ENCODE measurements around the gene IKZF2.

The IKZF2 gene

DNA sequence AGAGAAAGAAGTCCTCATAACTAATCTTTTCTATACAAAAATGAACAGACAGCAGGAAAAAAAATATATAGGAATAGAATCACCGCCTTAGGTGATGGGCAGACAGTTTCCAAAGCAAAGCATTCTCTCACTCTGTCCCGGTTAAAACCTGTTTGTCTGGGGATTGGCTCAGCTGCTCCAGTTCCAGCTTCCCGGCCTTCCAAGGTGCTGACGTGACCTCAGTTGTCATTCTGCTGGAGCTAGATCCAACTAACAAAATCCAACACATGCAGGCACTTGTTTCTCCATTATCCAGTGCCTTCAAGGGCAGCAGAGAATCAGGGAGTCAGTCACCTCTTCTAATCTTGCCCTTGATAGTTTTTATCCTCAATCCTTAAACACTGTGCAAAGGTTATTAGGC is 52.8 kb downstream of the IKZF2 start:
- DNase-seq: no peak

GRCh38 chr2:213091765-213092164 is 59.6 kb downstream of the IKZF2 start:
- no peak for DNase-seq

DNA sequence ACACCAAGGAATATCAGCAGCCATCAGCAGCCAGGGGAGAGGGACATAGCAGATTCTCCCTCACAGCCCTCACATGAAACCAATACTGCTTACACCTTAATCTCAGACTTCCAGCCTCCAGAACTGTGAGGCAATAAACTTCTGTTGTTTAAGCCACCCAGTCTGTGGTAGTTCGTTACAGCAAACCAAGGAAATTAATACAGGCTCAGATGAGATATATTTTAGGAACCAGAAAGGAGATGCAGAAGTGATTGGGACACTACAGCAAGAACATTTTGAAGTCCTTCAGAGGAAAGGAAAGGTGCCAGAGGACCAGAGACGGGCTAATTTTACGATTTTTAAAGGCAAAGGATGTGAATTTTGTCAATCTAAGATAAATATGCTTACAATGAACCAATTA is 60.6 kb downstream of the IKZF2 start:
- no peak for DNase-seq

GRCh38 chr2:213089438-213089837 is 62.0 kb downstream of the IKZF2 start:
- no peak for DNase-seq

GRCh38 chr2:213087040-213087439 is 64.4 kb downstream of the IKZF2 start:
- DNase-seq: no peak

GRCh38 chr2:213086571-213086970 is 64.8 kb downstream of the IKZF2 start:
- DNase-seq: no peak

DNA sequence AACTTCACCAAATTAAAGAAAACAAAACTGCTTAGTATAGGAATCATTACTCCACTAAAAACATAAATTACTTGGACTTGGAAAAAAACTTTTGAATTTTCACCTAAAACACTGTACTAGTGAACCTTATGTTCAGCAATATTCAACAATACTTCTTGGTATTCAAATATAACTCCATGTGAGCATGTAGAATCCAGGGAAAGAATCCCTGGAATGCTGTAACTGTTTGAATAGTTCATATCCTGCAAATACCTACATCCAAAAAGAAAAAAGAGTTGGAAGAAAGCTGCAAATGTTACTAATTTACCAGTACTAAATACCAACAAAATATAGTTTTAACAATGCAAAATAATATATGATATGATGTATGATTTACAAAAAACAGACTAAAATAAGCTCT is 65.4 kb downstream of the IKZF2 start:
- DNase-seq: no peak

- no peak for DNase-seq
These were observed 65.9 kb downstream of the IKZF2 start for GRCh38 chr2:213085538-213085937.

- no peak for DNase-seq
These were observed 67.2 kb downstream of the IKZF2 start for GRCh38 chr2:213084261-213084660.

GRCh38 chr2:213080969-213081617 is 70.3 kb downstream of the IKZF2 start:
- no peak for DNase-seq

DNA sequence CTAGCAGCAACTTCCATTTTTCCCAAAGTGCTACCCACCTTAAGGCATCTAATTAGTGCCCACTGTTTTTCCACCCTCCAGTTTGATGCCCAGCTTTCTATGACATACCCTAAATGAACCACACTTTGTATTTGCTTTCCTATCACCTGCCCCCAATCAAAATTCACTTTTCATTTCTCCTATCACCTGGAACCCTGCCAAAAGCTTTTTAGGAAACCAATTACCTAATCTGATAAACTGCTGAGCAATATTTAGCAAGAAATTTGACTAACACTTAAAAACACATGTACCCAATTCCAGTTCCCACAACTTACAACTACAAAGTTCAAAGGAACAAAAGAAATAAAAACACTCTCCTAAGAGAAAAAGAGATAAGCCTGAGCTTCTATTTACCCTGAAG is 71.7 kb downstream of the IKZF2 start:
- DNase-seq: no peak

GRCh38 chr2:213078686-213079085 is 72.7 kb downstream of the IKZF2 start:
- no peak for DNase-seq

DNA sequence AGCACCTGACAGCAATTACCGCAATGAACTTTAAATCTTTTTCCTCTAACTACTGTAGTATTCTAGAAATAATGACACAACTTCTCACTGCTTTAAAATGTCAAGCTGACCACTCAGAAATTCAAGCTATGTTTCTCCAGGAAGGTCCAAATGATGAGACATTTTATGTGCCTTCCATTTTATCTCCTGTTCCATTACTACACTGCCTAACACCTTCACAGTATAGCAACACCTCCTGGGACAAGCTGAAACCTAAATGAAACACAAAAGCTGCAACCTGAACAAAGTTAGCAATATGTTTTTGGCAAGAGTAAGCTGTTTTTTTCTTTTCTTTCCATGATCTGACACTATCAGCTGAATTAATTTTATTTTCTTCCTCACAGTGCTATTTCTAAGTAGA is 81.9 kb downstream of the IKZF2 start:
- DNase-seq: no peak

DNA sequence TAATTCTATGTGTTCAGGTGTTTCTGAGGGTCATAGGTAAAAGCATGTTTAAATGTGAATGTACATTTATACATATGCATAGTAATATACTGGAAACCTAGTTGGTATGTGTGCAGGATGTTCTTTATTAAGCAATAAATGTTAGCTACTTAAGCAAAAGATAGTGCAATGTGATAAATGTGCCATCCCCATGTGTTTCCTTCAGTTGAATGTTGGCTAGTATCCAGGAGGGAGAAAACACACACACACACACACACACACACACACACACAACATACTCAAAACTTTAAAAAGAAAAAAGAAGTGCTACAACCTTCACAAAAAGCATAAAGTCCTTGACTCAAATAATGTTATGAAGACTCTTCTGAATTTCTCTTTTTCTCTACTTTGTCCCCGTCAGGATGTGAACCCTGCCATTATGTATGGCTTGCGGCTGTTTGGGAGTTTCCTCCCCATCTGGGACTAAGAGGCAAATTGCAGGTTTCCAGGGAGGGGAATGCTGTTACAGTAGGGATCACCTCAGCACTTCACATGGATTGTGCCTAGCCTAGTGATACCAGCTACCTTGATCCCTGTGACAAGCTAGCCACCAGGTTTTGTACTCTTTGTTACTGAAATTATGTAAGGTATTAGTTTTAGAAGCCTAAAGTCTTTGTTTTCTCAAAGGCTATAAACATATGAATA is 82.6 kb downstream of the IKZF2 start:
- no peak for DNase-seq

DNA sequence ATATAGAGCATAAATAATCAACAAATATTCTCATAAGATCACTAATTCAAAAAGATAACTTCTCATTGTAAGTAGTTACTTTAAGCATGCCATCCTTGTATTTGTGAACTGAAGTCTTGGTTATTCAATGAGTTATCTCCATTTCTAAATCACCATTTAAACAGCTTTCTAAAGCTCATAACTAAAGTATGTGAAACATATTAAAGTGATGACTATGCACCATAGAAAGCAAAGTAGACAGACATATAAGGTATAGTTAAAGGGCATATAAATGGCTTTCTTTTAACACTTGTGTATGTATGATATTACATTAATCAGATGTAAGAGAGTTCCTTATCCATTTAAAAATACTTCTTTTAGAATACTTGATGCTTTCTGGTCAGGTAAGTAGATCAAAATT is 83.5 kb downstream of the IKZF2 start:
- no peak for DNase-seq

GRCh38 chr2:213066443-213066743 is 85.0 kb downstream of the IKZF2 start:
- DNase-seq: no peak

DNA sequence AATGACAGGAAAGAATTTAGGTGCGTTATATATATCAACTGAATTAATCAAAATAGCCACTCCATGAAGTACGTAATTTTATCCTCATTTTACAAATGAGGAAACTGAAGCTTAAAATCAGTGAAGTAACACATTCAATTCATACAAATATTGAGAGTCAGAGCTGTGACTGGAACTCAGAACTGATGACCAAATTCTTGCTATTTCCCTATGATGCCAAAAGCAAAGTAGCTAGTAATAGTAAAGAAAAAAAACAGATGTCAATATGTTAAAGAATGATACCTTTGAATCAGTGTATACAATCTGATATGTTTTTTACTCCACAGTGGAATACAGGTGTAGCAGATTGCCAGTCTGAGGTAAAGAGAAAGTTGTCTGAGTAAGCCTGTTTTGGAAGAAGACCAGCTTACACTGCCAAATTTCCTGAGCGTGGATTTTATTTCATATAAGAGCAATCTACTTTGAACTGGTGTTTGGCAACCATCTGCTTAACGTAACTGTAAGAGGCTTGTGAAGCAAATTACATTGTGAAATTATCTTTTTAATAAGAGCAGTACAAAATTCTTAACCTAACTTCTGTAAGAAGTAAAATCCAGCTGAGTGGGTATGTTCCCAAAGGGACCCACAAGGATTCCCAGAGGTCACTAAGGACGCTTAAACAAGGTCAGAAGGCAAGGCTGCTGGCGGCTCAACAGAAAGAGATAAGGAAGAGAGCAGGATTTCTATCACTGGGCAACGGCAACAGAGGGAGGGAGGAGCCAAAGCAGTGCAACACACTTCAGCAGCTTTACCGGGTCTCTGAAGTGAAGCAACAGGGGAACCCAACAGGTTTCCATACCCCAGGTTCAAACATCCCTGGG is 85.6 kb downstream of the IKZF2 start:
- DNase-seq: no peak

DNA sequence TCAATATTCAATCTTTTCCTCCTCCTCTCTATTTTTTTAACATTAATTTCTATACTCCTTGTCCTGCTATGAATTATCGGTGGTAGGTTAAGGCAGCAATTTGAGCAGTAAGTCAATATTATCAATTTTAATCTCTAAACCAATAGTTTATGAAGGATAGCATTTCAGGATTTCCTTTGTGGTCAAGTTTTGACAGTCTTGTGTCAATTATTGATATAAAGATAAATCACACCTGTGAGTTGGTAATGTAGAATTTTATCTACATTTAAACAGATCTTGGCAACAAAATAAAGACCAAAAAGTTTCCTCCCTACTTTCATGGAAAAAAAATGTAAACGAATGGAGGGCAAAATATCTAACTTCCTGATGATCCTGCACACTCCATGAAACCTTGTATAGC is 87.3 kb downstream of the IKZF2 start:
- no peak for DNase-seq

GRCh38 chr2:213057977-213058376 is 93.4 kb downstream of the IKZF2 start:
- DNase-seq: no peak

DNA sequence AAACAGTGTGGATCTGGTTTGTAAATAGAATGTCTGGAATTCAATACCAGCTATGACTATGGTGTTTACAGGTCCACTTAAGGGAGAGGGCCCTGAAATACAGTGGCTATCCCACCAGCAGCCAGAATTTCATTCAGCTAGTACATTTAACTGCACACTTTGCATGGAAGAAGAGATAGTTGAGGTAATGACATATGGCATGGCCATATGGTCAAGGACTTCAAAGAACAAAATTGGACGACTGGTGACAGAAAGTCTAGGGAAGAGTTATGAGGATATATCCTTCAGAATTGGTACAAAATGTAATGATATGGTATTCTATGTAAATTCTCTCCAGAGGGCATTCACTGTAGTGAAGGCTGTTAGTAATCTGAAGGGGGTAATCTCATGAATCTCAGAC is 105.0 kb downstream of the IKZF2 start:
- DNase-seq: no peak

- DNase-seq: no peak
These were observed 107.8 kb downstream of the IKZF2 start for GRCh38 chr2:213043566-213043965.

GRCh38 chr2:213042262-213042661 is 109.2 kb downstream of the IKZF2 start:
- no peak for DNase-seq

GRCh38 chr2:213036836-213037235 is 114.6 kb downstream of the IKZF2 start:
- DNase-seq: no peak

DNA sequence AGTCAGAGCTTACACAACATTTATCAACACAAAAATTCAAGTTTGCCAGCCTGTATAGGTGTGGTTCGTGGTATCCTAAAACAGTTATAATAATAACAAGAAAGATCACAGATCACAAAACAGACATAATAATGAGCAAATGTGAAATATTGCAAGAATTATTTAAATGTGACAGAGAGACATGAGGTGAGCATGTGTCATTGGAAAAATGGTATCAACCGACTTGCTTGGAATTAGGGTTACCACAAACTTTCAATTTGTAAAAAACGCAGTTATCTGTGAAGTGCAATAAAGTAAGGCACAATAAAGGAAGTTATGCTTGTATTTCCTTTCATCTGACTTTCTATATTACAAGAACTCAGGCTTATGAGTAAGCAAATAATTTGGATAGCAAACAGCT is 116.8 kb downstream of the IKZF2 start:
- DNase-seq: no peak
